GM12873 (cell line): ENCODE data around the gene NDUFAF7.

ENCODE experiments used
- CTCF ChIP-seq: IDR thresholded peaks from 2 replicates; pipeline ENCODE4 v1.5.1; 2012; ENCODE audit warnings: low read depth, mild to moderate bottlenecking, moderate library complexity, low read length, control low read depth; ENCODE audit not compliant: insufficient read depth; ENCODE audit errors: missing control alignments

The NDUFAF7 gene

GRCh38 chr2:37205689-37206341 lies 25.6 kb upstream of the NDUFAF7 start:
- TF ChIP-seq CTCF: no peak

- no peak for TF ChIP-seq CTCF
These were observed 20.2 kb upstream of the NDUFAF7 start for GRCh38 chr2:37211212-37211611.

DNA sequence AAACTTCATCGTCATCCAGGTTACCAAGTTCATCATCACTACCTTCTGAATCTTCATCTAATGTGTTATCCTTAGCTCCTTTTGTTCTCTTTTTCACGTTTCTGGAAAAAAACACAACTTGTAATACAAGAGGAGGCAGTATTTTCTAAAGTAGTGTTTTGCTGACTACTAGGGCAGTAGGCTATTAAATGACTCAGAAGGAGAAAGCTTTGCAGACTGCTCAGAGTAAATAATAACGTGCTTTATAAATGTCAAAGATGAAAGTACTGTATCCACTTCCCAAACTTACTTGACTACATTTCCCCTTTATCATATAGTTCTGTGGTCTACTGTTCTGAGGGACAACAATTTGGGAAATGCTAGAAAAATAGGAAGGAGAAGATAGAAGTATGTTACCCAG lies 19.5 kb upstream of the NDUFAF7 start:
- no peak for TF ChIP-seq CTCF

DNA sequence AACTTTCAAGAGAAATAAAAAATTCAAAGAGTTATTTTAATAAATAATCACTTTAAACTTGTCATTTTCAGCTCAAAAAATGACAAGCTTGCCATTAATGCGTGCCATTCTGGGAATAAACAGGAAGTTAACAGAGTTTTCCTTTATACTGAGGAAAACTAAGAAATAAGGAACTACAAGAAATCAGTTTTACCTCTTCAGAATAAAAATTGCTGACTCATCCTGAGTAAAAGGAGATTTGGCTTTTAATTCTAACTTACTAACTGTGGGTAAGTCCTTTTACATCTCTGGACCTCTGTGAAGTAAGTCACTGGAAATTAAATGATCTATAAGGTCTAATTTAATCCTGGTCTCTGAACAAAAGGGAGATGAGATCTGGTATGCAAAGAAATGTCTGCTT lies 16.2 kb upstream of the NDUFAF7 start:
- no peak for TF ChIP-seq CTCF

- no peak for TF ChIP-seq CTCF
These were observed 12.4 kb upstream of the NDUFAF7 start for GRCh38 chr2:37219046-37219445.

DNA sequence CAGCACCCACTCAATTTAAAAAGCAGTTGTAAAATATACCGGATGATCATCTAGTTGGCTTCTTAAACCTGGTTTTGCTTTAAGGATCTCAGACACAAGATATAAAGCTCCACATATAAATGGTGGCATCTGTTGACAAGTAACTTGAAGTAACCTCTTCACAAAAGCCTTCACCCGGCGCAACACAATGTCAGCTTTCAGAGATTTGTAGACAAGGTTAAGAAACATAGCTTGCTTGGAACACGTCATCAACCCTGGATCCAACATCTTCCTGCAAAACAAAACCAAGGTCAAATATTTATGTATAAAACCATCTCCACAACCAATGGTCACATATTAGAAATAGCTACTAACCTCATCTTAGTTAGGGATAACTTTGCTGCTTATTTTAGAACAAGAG lies 8.3 kb upstream of the NDUFAF7 start:
- no peak for TF ChIP-seq CTCF

DNA sequence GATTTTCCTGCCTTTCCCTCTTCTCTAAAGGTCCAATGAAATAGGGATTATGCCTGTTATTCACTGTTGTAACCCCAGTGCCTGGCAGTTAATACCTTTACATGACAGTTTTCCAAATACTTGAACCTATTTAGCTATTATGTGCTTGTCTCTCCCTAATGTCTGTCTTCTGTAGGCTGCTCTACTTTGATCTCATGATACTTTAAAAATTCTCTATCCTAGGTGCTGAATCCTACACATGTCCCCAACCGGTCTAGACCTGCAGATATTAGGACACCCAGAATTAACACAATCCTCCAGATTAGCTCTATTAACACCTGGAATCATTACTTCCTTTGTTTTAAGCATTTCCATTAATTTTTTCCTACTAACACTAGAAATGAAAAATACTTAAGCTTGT lies 7.4 kb upstream of the NDUFAF7 start:
- no peak for TF ChIP-seq CTCF

DNA sequence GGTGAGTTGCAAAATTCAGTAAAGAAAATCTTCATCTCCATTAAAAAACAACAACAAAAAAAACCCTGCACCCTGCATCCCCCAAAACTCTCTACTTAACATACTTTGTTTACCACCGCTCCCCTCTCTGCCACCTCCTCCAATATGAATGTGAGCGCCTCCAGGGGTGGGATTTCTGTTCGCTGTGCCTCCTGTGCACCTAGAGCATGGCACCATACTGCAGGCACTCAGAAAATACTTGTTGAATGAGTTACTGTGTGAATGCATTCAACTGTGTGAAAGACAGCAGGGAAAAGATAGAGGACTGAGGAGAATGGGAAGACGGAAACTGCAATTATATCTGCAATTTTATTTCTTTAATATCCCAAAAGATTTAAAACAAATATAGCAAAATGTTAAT lies 4.6 kb upstream of the NDUFAF7 start:
- TF ChIP-seq CTCF: no peak
